HCT116 (cell line): ENCODE results near the gene PATE2. TPM values are rescaled to one million over a fixed set of nuclear protein-coding genes. Genes with fewer than 3 reads are reported as not detected.

Experiments
- ATAC-seq: fragments of 200-7000 bp; cut with Tn5 transposase; 2 replicates; pipeline ENCODE4 v1.9.1; 2020; ENCODE audit warnings: mild to moderate bottlenecking, moderate library complexity
- BruUV-seq: library from RNA; stranded (reverse); fragments of 400-500 nt; replicated peaks from 2 replicates; lab custom pipeline; 2021; lab: Mats Ljungman, UMichigan
- CTCF ChIA-PET: fragments of 300-600 bp; sonication (Branson Sonifier 250); formaldehyde crosslinking; loops from one replicate; lab custom pipeline; 2021; ENCODE audit warnings: antibody characterized with exemption; lab: Charles Lee
- POLR2A ChIA-PET: fragments of 300-600, 350-600 bp; sonication (Branson Sonifier 250); formaldehyde crosslinking; loops from one replicate; lab custom pipeline; 2021; ENCODE audit warnings: antibody characterized with exemption; lab: Charles Lee
- RAD21 ChIA-PET, 2 experiments: fragments of 300-600 bp; sonication (Branson Sonifier 250); formaldehyde crosslinking; loops; one replicate each; lab custom pipeline; 2023; ENCODE audit warnings: low total read pairs in 2 of 2; ENCODE audit not compliant: uncharacterized antibody in 2 of 2, unreplicated experiment in 2 of 2, low non-redundant PET in 1 of 2; lab: Charles Lee
- DNase-seq: peaks from one replicate; pipeline ENCODE4 v3.0.0-alpha.2; 2010; ENCODE audit warnings: low read depth, low spot score
- H2AFZ ChIP-seq: fragments of 200-600 bp; shearing (Covaris generic), sonication (generic); 2 replicates; pipeline ENCODE4 v1.6.1; 2017; ENCODE audit warnings: low read depth, mixed run types, mixed read lengths, antibody characterized with exemption, low read length; ENCODE audit not compliant: poor library complexity, severe bottlenecking
- H3K27ac ChIP-seq: 2 replicates; pipeline ENCODE4 v1.5.1; 2012; ENCODE audit warnings: low read depth, low read length
- H3K27me3 ChIP-seq: fragments of 200-600 bp; sonication (generic); 2 replicates; pipeline ENCODE4 v1.6.1; 2016; ENCODE audit warnings: mixed run types, low read length, mixed read lengths; ENCODE audit not compliant: insufficient read depth
- H3K36me3 ChIP-seq, 2 experiments: fragments of 200-500 bp in 1 of 2; fragments of 200-600 bp in 1 of 2; sonication (Bioruptor generic) in 1 of 2; sonication (generic) in 1 of 2; 2 replicates each; pipeline versions ENCODE4 v1.5.1 to v1.6.1; 2014 to 2016; ENCODE audit warnings: low read length in 2 of 2, inconsistent platforms in 1 of 2, mixed read lengths in 1 of 2, mixed run types in 1 of 2; ENCODE audit not compliant: insufficient read depth in 2 of 2, control insufficient read depth in 1 of 2
- H3K4me1 ChIP-seq, 2 experiments: fragments of 200-600 bp in 1 of 2; sonication (generic) in 1 of 2; 2 replicates each; pipeline versions ENCODE4 v1.5.1 to v1.6.1; 2012 to 2017; ENCODE audit warnings: low read length in 2 of 2, inconsistent platforms in 1 of 2, mild to moderate bottlenecking in 1 of 2, mixed read lengths in 1 of 2, mixed run types in 1 of 2, moderate library complexity in 1 of 2; ENCODE audit not compliant: insufficient read depth in 2 of 2, control insufficient read depth in 1 of 2
- H3K4me2 ChIP-seq: fragments of 200-600 bp; sonication (generic); 2 replicates; pipeline ENCODE4 v1.6.1; 2017; ENCODE audit warnings: mixed run types, low read length, mixed read lengths
- H3K4me3 ChIP-seq, 2 experiments: fragments of 200-600 bp in 1 of 2; sonication (generic) in 1 of 2; replicated peaks in 1 of 2; 2 replicates each; pipeline ENCODE4 v1.5.1; 2011 to 2016; ENCODE audit warnings: low read length in 2 of 2, control low read depth in 1 of 2, low read depth in 1 of 2, mild to moderate bottlenecking in 1 of 2, mixed read lengths in 1 of 2, mixed run types in 1 of 2
- H3K79me2 ChIP-seq: fragments of 200-600 bp; sonication (generic); 2 replicates; pipeline ENCODE4 v1.6.1; 2017; ENCODE audit warnings: mild to moderate bottlenecking, mixed run types, low read length, moderate library complexity, mixed read lengths; ENCODE audit not compliant: insufficient read depth
- H3K9ac ChIP-seq: fragments of 200-600 bp; sonication (generic); 2 replicates; pipeline ENCODE4 v1.6.1; 2016; ENCODE audit warnings: low read length, mixed read lengths
- H3K9me2 ChIP-seq: fragments of 200-600 bp; sonication (generic), shearing (Covaris generic); 2 replicates; pipeline ENCODE4 v1.6.1; 2017; ENCODE audit warnings: mixed run types, mild to moderate bottlenecking, moderate library complexity; ENCODE audit not compliant: insufficient read depth
- H3K9me3 ChIP-seq, 2 experiments: fragments of 200-500 bp in 1 of 2; fragments of 200-600 bp in 1 of 2; sonication (Bioruptor generic) in 1 of 2; sonication (generic) in 1 of 2; 2 replicates each; pipeline ENCODE4 v1.6.1; 2014 to 2017; ENCODE audit warnings: low read length in 2 of 2, mixed read lengths in 2 of 2, inconsistent platforms in 1 of 2, low read depth in 1 of 2, mild to moderate bottlenecking in 1 of 2, mixed run types in 1 of 2, moderate library complexity in 1 of 2; ENCODE audit not compliant: control insufficient read depth in 1 of 2, insufficient read depth in 1 of 2
- H4K20me1 ChIP-seq: fragments of 200-600 bp; sonication (generic), shearing (Covaris generic); 2 replicates; pipeline ENCODE4 v1.6.1; 2017; ENCODE audit warnings: mixed run types, mild to moderate bottlenecking, moderate library complexity; ENCODE audit not compliant: insufficient read depth
- CBX3 ChIP-seq: IDR thresholded peaks from 2 replicates; pipeline ENCODE4 v1.6.1; 2012; ENCODE audit warnings: low read depth
- EGR1 ChIP-seq: IDR thresholded peaks from 2 replicates; pipeline ENCODE4 v1.6.1; 2012; ENCODE audit warnings: low read depth
- EZH2 ChIP-seq: fragments of 200-600 bp; sonication (generic); IDR thresholded peaks from 2 replicates; pipeline ENCODE4 v1.6.1; 2017; ENCODE audit warnings: antibody characterized with exemption, mixed run types
- EZH2phosphoT487 ChIP-seq: fragments of 200-600 bp; IDR thresholded peaks from 2 replicates; pipeline ENCODE4 v1.6.1; 2018; ENCODE audit warnings: antibody characterized with exemption, borderline replicate concordance
- FOSL1 ChIP-seq: IDR thresholded peaks from 2 replicates; pipeline ENCODE4 v1.6.1; 2012; ENCODE audit warnings: low read depth
- JUND ChIP-seq: IDR thresholded peaks from 2 replicates; pipeline ENCODE4 v1.6.1; 2012
- POLR2A ChIP-seq: IDR thresholded peaks from 2 replicates; pipeline ENCODE4 v1.7.0; 2011; ENCODE audit warnings: borderline replicate concordance; ENCODE audit not compliant: insufficient read depth, insufficient read length; ENCODE audit errors: extremely low read depth
- POLR2AphosphoS5 ChIP-seq: IDR thresholded peaks from 2 replicates; pipeline ENCODE4 v1.6.1; 2011; ENCODE audit warnings: mild to moderate bottlenecking, low read depth, low read length, moderate library complexity
- REST ChIP-seq: IDR thresholded peaks from 2 replicates; pipeline ENCODE4 v1.6.1; 2012; ENCODE audit warnings: low read depth
- SIN3A ChIP-seq: IDR thresholded peaks from 2 replicates; pipeline ENCODE4 v1.6.1; 2012; ENCODE audit warnings: low read depth
- SP1 ChIP-seq: IDR thresholded peaks from 2 replicates; pipeline ENCODE4 v1.6.1; 2012; ENCODE audit warnings: low read depth
- TCF7L2 ChIP-seq: IDR thresholded peaks from 2 replicates; pipeline ENCODE4 v1.7.0; 2011; ENCODE audit warnings: borderline replicate concordance, inconsistent platforms; ENCODE audit not compliant: insufficient read depth, insufficient read length; ENCODE audit errors: extremely low read depth
- YY1 ChIP-seq: IDR thresholded peaks from 2 replicates; pipeline ENCODE4 v1.6.1; 2011; ENCODE audit warnings: low read length, low read depth, moderate library complexity, mild to moderate bottlenecking; ENCODE audit not compliant: insufficient replicate concordance; ENCODE audit errors: extremely low read depth
- ZBTB33 ChIP-seq: IDR thresholded peaks from 2 replicates; pipeline ENCODE4 v1.6.1; 2011; ENCODE audit warnings: mild to moderate bottlenecking, low read length, moderate library complexity; ENCODE audit not compliant: insufficient replicate concordance; ENCODE audit errors: extremely low read depth
- ZNF274 ChIP-seq: fragments of 200-500 bp; sonication (Bioruptor generic); IDR thresholded peaks from 2 replicates; pipeline ENCODE4 v1.6.1; 2014; ENCODE audit warnings: mild to moderate bottlenecking, low read depth, low read length, inconsistent platforms
- intact Hi-C: fragments of 100-400 bp; cut with micrococcal nuclease; formaldehyde crosslinking; loops from 2 replicates; pipeline ENCODE4 v1.10.0; 2022
- total RNA-seq: library from RNA; stranded (reverse); gene quantifications from one replicate; pipeline ENCODE4 v1.2.1, GENCODE V29; 2021; ENCODE audit not compliant: unreplicated experiment
- TF ChIP-seq, protein P1 (sequence below), 3 experiments: fragments of 200-600 bp in 1 of 3; sonication (generic) in 1 of 3; IDR thresholded peaks in 2 of 3; conservative IDR thresholded peaks in 1 of 3; 2 replicates each; pipeline ENCODE4 v1.5.1; 2012 to 2017; ENCODE audit warnings: low read depth in 2 of 3, low read length in 2 of 3, antibody characterized with exemption in 1 of 3, borderline replicate concordance in 1 of 3, control low read depth in 1 of 3, mild to moderate bottlenecking in 1 of 3, mixed read lengths in 1 of 3, mixed run types in 1 of 3, moderate library complexity in 1 of 3; ENCODE audit not compliant: insufficient read depth in 1 of 3
- TF ChIP-seq, protein P2 (sequence below): IDR thresholded peaks from 2 replicates; pipeline ENCODE4 v1.6.1; 2012

Gene PATE2
- total RNA-seq, 1 experiment from 2014 or later: not detected

DNA sequence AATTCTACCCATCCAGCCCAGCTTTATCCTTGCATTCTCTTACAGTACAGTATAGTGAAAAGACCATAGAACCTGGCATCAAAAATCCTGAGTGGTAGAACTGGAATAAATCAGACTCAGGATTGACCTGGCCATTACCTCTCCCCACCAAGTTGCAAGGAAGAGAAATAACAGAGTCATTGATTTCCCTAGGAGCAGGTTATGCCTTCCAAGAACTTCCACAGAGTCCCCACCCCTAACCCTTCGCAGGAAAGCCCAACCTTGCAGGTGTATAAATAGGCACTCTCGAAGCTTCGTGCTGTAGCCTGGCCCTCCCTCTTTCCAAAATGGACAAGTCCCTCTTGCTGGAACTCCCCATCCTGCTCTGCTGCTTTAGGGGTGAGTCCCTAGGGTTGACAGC is 32.6 kb downstream of the PATE2 start, which contains the start of gene PATE1:
TSS of gene PATE1 (plus strand) at position 301 of the 400 bp plus-strand sequence. CDS start at position 327, 26 bp downstream.
- ChIA-PET RAD21 (no interaction called here), POLR2A (no interaction called here), CTCF (no interaction called here)
- DNase-seq: no peak
- H3K27ac ChIP-seq: no peak within 1 kb of the TSS
- H3K4me1 ChIP-seq: no peaks in the 10 kb centered on the region
- no peak within 1 kb of the TSS for H3K9ac ChIP-seq
- H3K4me3 ChIP-seq: no peak within 1 kb of the TSS
- TF ChIP-seq EZH2phosphoT487 (no peak), YY1 (no peak), REST (no peak), EZH2 (no peak), POLR2A (no peak), TCF7L2 (no peak), FOSL1 (no peak), SIN3A (no peak), JUND (no peak), POLR2AphosphoS5 (no peak), SP1 (no peak), CBX3 (no peak), EGR1 (no peak), ZNF274 (no peak), ZBTB33 (no peak)
- TF ChIP-seq, protein P1, sequence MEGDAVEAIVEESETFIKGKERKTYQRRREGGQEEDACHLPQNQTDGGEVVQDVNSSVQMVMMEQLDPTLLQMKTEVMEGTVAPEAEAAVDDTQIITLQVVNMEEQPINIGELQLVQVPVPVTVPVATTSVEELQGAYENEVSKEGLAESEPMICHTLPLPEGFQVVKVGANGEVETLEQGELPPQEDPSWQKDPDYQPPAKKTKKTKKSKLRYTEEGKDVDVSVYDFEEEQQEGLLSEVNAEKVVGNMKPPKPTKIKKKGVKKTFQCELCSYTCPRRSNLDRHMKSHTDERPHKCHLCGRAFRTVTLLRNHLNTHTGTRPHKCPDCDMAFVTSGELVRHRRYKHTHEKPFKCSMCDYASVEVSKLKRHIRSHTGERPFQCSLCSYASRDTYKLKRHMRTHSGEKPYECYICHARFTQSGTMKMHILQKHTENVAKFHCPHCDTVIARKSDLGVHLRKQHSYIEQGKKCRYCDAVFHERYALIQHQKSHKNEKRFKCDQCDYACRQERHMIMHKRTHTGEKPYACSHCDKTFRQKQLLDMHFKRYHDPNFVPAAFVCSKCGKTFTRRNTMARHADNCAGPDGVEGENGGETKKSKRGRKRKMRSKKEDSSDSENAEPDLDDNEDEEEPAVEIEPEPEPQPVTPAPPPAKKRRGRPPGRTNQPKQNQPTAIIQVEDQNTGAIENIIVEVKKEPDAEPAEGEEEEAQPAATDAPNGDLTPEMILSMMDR (IDR thresholded peaks at IDR 0.05 in 2 of 3, conservative IDR thresholded peaks at IDR 0.05 in 1 of 3; ENCODE audit: borderline replicate concordance in 1 of 3, insufficient read depth in 1 of 3, low read depth in 2 of 3, low read length in 2 of 3): no peak
- TF ChIP-seq, protein P2, sequence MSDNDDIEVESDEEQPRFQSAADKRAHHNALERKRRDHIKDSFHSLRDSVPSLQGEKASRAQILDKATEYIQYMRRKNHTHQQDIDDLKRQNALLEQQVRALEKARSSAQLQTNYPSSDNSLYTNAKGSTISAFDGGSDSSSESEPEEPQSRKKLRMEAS: no peak
- H3K4me2 ChIP-seq: no peak within 1 kb of the TSS
- no peaks in the 10 kb centered on the region for H3K79me2 ChIP-seq
- no peaks in the 10 kb centered on the region for H3K9me2 ChIP-seq
- H3K9me3 ChIP-seq: no peaks in the 10 kb centered on the region
- H3K27me3 ChIP-seq: peaks cover 87% of the 10 kb centered on the region
- no peak for ATAC-seq
- H3K36me3 ChIP-seq: no peaks in the 10 kb centered on the region
- H4K20me1 ChIP-seq: no peaks in the 10 kb centered on the region
- intact Hi-C loops: no loop called here
- no TSS peak for BruUV-seq
- H2AFZ ChIP-seq: no peak within 1 kb of the TSS
